Endothelial cell of umbilical vein (primary cell): ENCODE measurements around the gene OPCML. TPM values are rescaled to one million over a fixed set of nuclear protein-coding genes. Genes with fewer than 3 reads are reported as not detected.

Source experiments
- BruUV-seq: library from RNA; stranded (reverse); fragments of 400-500 nt; replicated peaks from 2 replicates; lab custom pipeline; 2021; lab: Mats Ljungman, UMichigan
- CTCF ChIA-PET: fragments of 300-600, 350-600 bp; sonication (Branson Sonifier 250); formaldehyde crosslinking; loops from one replicate; lab custom pipeline; 2021; ENCODE audit warnings: antibody characterized with exemption, inconsistent platforms; lab: Charles Lee
- POLR2A ChIA-PET: fragments of 300-600, 350-600 bp; sonication (Branson Sonifier 250); formaldehyde crosslinking; loops from one replicate; lab custom pipeline; 2021; ENCODE audit warnings: antibody characterized with exemption, inconsistent platforms; lab: Charles Lee
- DNase-seq: peaks from one replicate; pipeline ENCODE4 v3.0.0-alpha.2; 2011; ENCODE audit warnings: low read depth, low spot score
- FAIRE-seq: peaks from 2 replicates; lab custom pipeline; 2011; peaks lifted over from hg19 to GRCh38; lab: Jason Lieb, UNC
- H2AFZ ChIP-seq: 2 replicates; pipeline ENCODE4 v1.6.0; 2012; ENCODE audit warnings: low read depth, low read length, control low read depth, inconsistent platforms
- H3K27ac ChIP-seq: 2 replicates; pipeline ENCODE4 v1.5.1; 2011; ENCODE audit warnings: low read depth, mild to moderate bottlenecking, control low read depth, low read length, moderate library complexity; ENCODE audit not compliant: insufficient read depth
- H3K27me3 ChIP-seq, 2 experiments: 2 replicates each; pipeline versions ENCODE4 v1.6.0 to v1.6.1; 2011; ENCODE audit warnings: low read length in 2 of 2, mixed read lengths in 1 of 2; ENCODE audit not compliant: control insufficient read depth in 2 of 2, insufficient read depth in 2 of 2
- H3K36me3 ChIP-seq, 2 experiments: 2 replicates in 1 of 2; 3 replicates in 1 of 2; pipeline ENCODE4 v1.5.1; 2011; ENCODE audit warnings: low read length in 2 of 2, mild to moderate bottlenecking in 1 of 2, moderate library complexity in 1 of 2; ENCODE audit not compliant: control insufficient read depth in 2 of 2, insufficient read depth in 2 of 2; ENCODE audit errors: extremely low read depth in 1 of 2
- H3K4me1 ChIP-seq: 3 replicates; pipeline ENCODE4 v1.5.1; 2011; ENCODE audit warnings: mild to moderate bottlenecking, low read length; ENCODE audit not compliant: control insufficient read depth, insufficient read depth; ENCODE audit errors: extremely low read depth
- H3K4me2 ChIP-seq: 2 replicates; pipeline ENCODE4 v1.6.1; 2011; ENCODE audit warnings: low read length, control low read depth, mixed read lengths; ENCODE audit not compliant: insufficient read depth
- H3K4me3 ChIP-seq, 3 experiments: fragments of 200-600 bp in 1 of 3; sonication (generic), shearing (Covaris generic) in 1 of 3; replicated peaks in 1 of 3; 2 replicates each; pipeline ENCODE4 v1.5.1; 2011 to 2016; ENCODE audit warnings: control low read depth in 3 of 3, low read length in 3 of 3, mild to moderate bottlenecking in 2 of 3, inconsistent platforms in 1 of 3, low read depth in 1 of 3, moderate library complexity in 1 of 3; ENCODE audit not compliant: insufficient read depth in 1 of 3
- H3K79me2 ChIP-seq: 2 replicates; pipeline ENCODE4 v1.6.0; 2012; ENCODE audit warnings: low read length, inconsistent platforms; ENCODE audit not compliant: control insufficient read depth, insufficient read depth
- H3K9ac ChIP-seq: replicated peaks from 2 replicates; pipeline ENCODE3; 2011; ENCODE audit warnings: low read length, control low read depth; ENCODE audit not compliant: insufficient read depth; ENCODE audit errors: extremely low read depth
- H3K9me1 ChIP-seq: replicated peaks from 3 replicates; pipeline ENCODE4 v1.6.0; 2011; ENCODE audit warnings: mild to moderate bottlenecking, low read length; ENCODE audit not compliant: control insufficient read depth, insufficient read depth; ENCODE audit errors: extremely low read depth
- H3K9me3 ChIP-seq: replicated peaks from 2 replicates; pipeline ENCODE4 v1.5.1; 2012; ENCODE audit warnings: low read length, inconsistent platforms; ENCODE audit not compliant: control insufficient read depth, insufficient read depth
- H4K20me1 ChIP-seq: replicated peaks from 2 replicates; pipeline ENCODE3; 2011; ENCODE audit warnings: mild to moderate bottlenecking, low read length; ENCODE audit not compliant: control insufficient read depth, insufficient read depth; ENCODE audit errors: extremely low read depth
- EZH2 ChIP-seq: IDR thresholded peaks from 2 replicates; pipeline ENCODE4 v1.6.1; 2012; ENCODE audit warnings: borderline replicate concordance, low read depth, mild to moderate bottlenecking, moderate library complexity, low read length, inconsistent platforms; ENCODE audit not compliant: severe bottlenecking
- FOS ChIP-seq: IDR thresholded peaks from 2 replicates; pipeline ENCODE4 v1.6.1; 2011; ENCODE audit warnings: mild to moderate bottlenecking, low read length, moderate library complexity, borderline replicate concordance; ENCODE audit not compliant: insufficient read depth
- GATA2 ChIP-seq: IDR thresholded peaks from 2 replicates; pipeline ENCODE4 v1.7.0; 2011; ENCODE audit warnings: low read depth, mild to moderate bottlenecking, moderate library complexity, mixed read lengths, low read length; ENCODE audit not compliant: insufficient read length, insufficient read depth
- JUN ChIP-seq: IDR thresholded peaks from 2 replicates; pipeline ENCODE4 v1.6.1; 2011; ENCODE audit warnings: borderline replicate concordance, low read depth; ENCODE audit not compliant: insufficient read length, insufficient read depth
- MYC ChIP-seq: IDR thresholded peaks from one replicate; pipeline ENCODE4 v1.6.1; 2011; ENCODE audit warnings: mild to moderate bottlenecking, low read depth, low read length
- POLR2A ChIP-seq: IDR thresholded peaks from 2 replicates; pipeline ENCODE4 v1.6.1; 2012; ENCODE audit warnings: low read depth, mild to moderate bottlenecking, control low read depth, low read length
- POLR2AphosphoS5 ChIP-seq: IDR thresholded peaks from 2 replicates; pipeline ENCODE4 v1.6.1; 2012; ENCODE audit warnings: low read depth, mild to moderate bottlenecking, control low read depth, low read length, moderate library complexity; ENCODE audit not compliant: insufficient read depth
- dilution Hi-C: fragments of 300-500 bp; cut with MboI; formaldehyde crosslinking; loops from one replicate; pipeline ENCODE4 v1.15.0; 2019; ENCODE audit warnings: low sequenced_read_pairs; ENCODE audit not compliant: extremely low pct_ligation_motif_present
- intact Hi-C: fragments of 100-400 bp; cut with micrococcal nuclease; formaldehyde crosslinking; loops from one replicate; pipeline ENCODE4 v1.10.0; 2022
- polyA plus RNA-seq, 4 experiments: library from polyadenylated mRNA; depleted of rRNA in 3 of 4; stranded (reverse) in 3 of 4; unstranded in 1 of 4; fragments of >200 nt; gene quantifications; 2 replicates each; pipeline versions ENCODE4 v1.2.1 to v1.2.3, GENCODE V29; 2011 to 2012; ENCODE audit warnings: missing spikeins in 1 of 4
- total RNA-seq: library from RNA; stranded (reverse); gene quantifications from 2 replicates; pipeline ENCODE4 v1.2.3, GENCODE V29; 2021
- TF ChIP-seq, protein P1 (sequence below): IDR thresholded peaks from 2 replicates; pipeline ENCODE4 v1.6.1; 2011; ENCODE audit not compliant: insufficient read depth, insufficient read length

Gene OPCML
- total and polyA plus RNA-seq, 2 donors (not counting 3 experiments of a cell fraction or from before 2014, with no cell fraction given) = not detected

DNA sequence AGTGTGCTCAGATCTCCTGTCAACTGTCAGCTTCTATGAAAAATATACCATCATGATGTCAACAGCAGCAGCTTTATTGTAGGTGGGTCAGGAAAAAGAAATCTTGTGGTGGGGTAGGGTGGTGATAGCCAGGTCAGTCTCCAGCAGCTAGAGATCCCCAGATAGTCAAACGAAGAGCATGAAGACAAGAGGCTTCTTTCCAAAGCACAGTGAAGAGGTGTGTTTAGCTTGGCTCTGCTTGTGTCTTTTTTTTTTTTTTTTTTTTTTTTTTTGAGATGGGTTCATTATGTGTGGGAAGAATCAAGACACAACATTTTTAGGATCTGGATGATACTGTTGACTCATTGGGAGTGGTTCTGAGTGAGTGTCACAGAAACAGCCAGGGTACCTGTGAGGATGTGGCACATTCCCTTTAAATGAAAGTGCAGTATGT lies 1086.4 kb downstream of the OPCML start:
- DNase-seq (no peak), FAIRE-seq (no peak)
- Histone ChIP-seq H3K27me3 (no peaks in the 10 kb centered on the region), H3K79me2 (no peaks in the 10 kb centered on the region), H3K36me3 (no peaks in the 10 kb centered on the region), H3K9me1 (no peaks in the 10 kb centered on the region), H3K4me1 (no peaks in the 10 kb centered on the region), H3K27ac (no peak overlapping the region), H3K4me3 (no peak overlapping the region), H3K9ac (no peak overlapping the region), H3K4me2 (no peak overlapping the region), H4K20me1 (no peaks in the 10 kb centered on the region), H2AFZ (no peak overlapping the region), H3K9me3 (peaks cover 2% of the 10 kb centered on the region)
- intact Hi-C loops (no loop called here), dilution Hi-C loops (no loop called here)
- POLR2A ChIA-PET = no interaction called here
- TF ChIP-seq MYC = no peak
- no peak for TF ChIP-seq POLR2AphosphoS5
- no peak for TF ChIP-seq EZH2
- TF ChIP-seq, protein P1, sequence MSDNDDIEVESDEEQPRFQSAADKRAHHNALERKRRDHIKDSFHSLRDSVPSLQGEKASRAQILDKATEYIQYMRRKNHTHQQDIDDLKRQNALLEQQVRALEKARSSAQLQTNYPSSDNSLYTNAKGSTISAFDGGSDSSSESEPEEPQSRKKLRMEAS = no peak
- TF ChIP-seq POLR2A = no peak
- no peak for TF ChIP-seq GATA2
- TF ChIP-seq FOS = no peak
- TF ChIP-seq JUN = no peak
- no TSS peak for BruUV-seq
- CTCF ChIA-PET = no interaction called here

GRCh38 chr11:132444911-132445310 lies 1087.4 kb downstream of the OPCML start:
- no peaks in the 10 kb centered on the region for H4K20me1 ChIP-seq
- dilution Hi-C loops (no loop called here), intact Hi-C loops (no loop called here)
- no peaks in the 10 kb centered on the region for H3K9me1 ChIP-seq
- FAIRE-seq (no peak), DNase-seq (no peak)
- no peaks in the 10 kb centered on the region for H3K4me1 ChIP-seq
- H3K79me2 ChIP-seq = no peaks in the 10 kb centered on the region
- no peak overlapping the region for H3K4me3 ChIP-seq
- no peaks in the 10 kb centered on the region for H3K36me3 ChIP-seq
- BruUV-seq = no TSS peak
- CTCF ChIA-PET = no interaction called here
- H3K27ac ChIP-seq = no peak overlapping the region
- POLR2A ChIA-PET = no interaction called here
- H2AFZ ChIP-seq = no peak overlapping the region
- TF ChIP-seq POLR2A = no peak
- H3K9ac ChIP-seq = no peak overlapping the region
- H3K4me2 ChIP-seq = no peak overlapping the region
- H3K27me3 ChIP-seq = no peaks in the 10 kb centered on the region
- peaks cover 2% of the 10 kb centered on the region for H3K9me3 ChIP-seq
